Astrocyte (in vitro differentiated cells and primary cell): Measurements from ENCODE around the gene SGSM2.

ENCODE experiments used
- CTCF ChIP-seq: IDR thresholded peaks from 2 replicates; pipeline ENCODE4 v1.5.1; 2011; ENCODE audit warnings: low read depth, mild to moderate bottlenecking, inconsistent platforms, low read length, moderate library complexity; ENCODE audit not compliant: insufficient read depth
- EZH2 ChIP-seq: IDR thresholded peaks from 2 replicates; pipeline ENCODE4 v1.6.1; 2012; ENCODE audit warnings: mild to moderate bottlenecking, low read length, inconsistent platforms; ENCODE audit not compliant: insufficient read depth

GRCh38 chr17:2317796-2318195, 19.5 kb upstream of the SGSM2 start:
- no peak for TF ChIP-seq CTCF
- TF ChIP-seq EZH2, result no peak
